AG04449 (cell line): ENCODE results near the gene HMCN2.

Experiments used
- CTCF ChIA-PET: fragments of 350-600 bp; formaldehyde crosslinking; extraction: SDS; loops from one replicate; lab custom pipeline; 2021; ENCODE audit warnings: antibody characterized with exemption; lab: Yijun Ruan, JAX
- POLR2A ChIA-PET: fragments of 400-600, 350-600 bp; formaldehyde crosslinking; extraction: SDS; loops from one replicate; lab custom pipeline; 2020; ENCODE audit warnings: antibody characterized with exemption, inconsistent platforms; lab: Yijun Ruan, JAX
- DNase-seq: peaks from one replicate; pipeline ENCODE4 v3.0.0-alpha.2; 2010; ENCODE audit warnings: low read depth, low spot score
- H3K4me3 ChIP-seq: 2 replicates; pipeline ENCODE4 v1.5.1; 2011; ENCODE audit warnings: low read depth, mild to moderate bottlenecking, control low read depth, low read length
- TF ChIP-seq, protein P1 (sequence below): IDR thresholded peaks from one replicate; pipeline ENCODE4 v1.5.1; 2011; ENCODE audit warnings: mild to moderate bottlenecking, moderate library complexity, low read length, control low read depth, inconsistent platforms; ENCODE audit not compliant: insufficient read depth; ENCODE audit errors: missing control alignments

Gene HMCN2

DNA sequence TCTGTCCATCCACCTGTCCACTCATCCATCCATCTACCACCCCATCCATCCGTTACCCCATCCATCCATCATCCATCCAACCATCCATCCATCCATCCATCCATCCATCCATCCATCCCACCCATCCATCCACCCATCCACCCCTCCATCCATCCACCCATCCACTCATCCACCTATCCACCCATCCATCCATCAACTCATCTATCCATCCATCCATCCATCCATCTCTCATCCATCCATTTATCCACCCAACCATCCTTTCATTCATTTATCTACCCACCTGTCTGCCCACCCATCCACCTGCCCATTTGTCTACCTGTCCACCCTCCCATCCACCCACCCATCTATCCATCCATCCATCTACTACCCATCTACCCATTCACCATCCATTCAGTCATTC is 95.1 kb downstream of the HMCN2 start:
- CTCF ChIA-PET = interaction anchor here (0.6 kb wide), 1 partner anchor 244 kb away, joined by 4 read pairs; no protein-coding TSS in a partner anchor
- no peak overlapping the region for H3K4me3 ChIP-seq
- TF ChIP-seq, protein P1, sequence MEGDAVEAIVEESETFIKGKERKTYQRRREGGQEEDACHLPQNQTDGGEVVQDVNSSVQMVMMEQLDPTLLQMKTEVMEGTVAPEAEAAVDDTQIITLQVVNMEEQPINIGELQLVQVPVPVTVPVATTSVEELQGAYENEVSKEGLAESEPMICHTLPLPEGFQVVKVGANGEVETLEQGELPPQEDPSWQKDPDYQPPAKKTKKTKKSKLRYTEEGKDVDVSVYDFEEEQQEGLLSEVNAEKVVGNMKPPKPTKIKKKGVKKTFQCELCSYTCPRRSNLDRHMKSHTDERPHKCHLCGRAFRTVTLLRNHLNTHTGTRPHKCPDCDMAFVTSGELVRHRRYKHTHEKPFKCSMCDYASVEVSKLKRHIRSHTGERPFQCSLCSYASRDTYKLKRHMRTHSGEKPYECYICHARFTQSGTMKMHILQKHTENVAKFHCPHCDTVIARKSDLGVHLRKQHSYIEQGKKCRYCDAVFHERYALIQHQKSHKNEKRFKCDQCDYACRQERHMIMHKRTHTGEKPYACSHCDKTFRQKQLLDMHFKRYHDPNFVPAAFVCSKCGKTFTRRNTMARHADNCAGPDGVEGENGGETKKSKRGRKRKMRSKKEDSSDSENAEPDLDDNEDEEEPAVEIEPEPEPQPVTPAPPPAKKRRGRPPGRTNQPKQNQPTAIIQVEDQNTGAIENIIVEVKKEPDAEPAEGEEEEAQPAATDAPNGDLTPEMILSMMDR = no peak
- no peak for DNase-seq
- POLR2A ChIA-PET = no interaction called here

DNA sequence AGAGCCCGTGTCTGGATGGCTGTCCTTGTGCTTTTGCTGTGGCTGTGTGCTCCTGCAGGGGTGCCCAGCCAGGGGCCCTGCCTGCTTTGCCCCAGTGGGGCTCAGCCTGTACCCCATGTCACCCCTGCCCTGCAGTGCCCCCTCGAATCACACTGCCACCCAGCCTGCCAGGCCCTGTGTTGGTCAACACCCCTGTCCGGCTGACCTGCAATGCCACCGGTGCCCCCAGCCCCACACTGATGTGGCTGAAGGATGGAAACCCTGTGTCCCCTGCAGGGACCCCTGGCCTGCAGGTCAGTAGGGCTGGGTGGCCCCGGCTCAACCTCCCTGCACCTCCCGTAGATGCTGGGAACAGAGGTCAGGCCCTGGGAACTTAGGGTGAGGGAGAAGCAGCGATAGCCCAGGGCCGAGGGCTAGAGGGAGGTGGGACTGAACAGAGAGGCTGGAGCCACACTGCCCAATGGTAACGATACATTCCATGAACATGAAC is 96.4 kb downstream of the HMCN2 start:
- ChIA-PET POLR2A (no interaction called here), CTCF (no interaction called here)
- DNase-seq = no peak
- TF ChIP-seq, protein P1 = no peak
- no peak overlapping the region for H3K4me3 ChIP-seq

DNA sequence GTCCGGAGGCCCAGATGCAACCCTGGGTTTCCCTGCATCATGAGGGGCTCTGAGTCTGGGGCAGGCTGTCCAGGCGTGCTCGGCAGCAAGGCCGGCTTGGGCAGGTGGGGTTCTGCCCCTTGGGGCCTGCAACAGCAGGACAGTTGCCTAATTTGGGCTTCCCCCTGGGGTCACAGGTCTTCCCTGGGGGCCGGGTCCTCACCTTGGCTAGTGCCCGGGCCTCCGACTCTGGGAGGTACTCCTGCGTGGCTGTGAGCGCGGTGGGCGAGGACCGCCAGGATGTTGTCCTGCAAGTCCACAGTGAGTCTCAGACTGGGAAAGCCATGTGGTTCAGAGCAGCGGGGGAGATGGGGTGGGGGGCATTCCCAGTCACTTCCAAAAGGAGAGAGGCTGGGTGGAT is 97.1 kb downstream of the HMCN2 start:
- POLR2A ChIA-PET = no interaction called here

DNA sequence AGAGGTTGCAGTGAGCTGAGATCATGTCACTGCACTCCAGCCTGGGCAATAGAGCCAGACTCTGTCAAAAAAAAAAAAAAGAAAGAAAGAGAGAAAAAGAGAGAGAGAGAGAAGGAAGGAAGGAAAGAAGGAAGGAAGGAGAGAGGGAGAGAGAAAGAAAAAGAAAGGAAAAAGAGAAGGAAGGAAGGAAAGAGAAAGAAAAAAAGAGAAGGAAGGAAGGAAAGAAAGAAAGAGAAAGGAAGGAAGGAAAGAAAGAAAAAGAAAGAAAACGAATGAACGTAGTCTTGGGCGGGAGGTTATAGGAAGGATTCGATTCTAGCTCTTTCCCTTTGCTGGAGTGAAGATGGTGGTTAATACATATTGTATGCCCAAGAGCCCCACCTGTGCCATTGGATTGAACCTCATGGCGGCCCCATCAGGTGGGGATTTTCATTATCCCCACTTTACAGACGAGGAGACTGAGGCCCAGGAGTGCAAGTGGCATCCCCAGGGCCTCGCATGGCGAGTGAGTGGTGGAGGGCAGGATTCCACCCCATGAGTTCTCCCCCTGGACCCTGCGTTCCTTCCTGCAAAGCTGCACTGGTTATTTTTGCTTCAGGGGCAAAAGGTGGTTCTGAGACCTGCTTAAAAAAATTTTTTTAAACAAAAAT is 98.3 kb downstream of the HMCN2 start:
- ChIA-PET POLR2A (no interaction called here), CTCF (interaction anchor here (0.8 to 1.8 kb wide), 3 partner anchors 12 to 256 kb away, joined by 4 to 5 read pairs (median 4); no protein-coding TSS in a partner anchor)
- TF ChIP-seq, protein P1 = no peak

More for the DNA sequence above, 97.1 kb downstream of the HMCN2 start:
- TF ChIP-seq, protein P1 = no peak
- no peak overlapping the region for H3K4me3 ChIP-seq
- DNase-seq = no peak
- CTCF ChIA-PET = interaction anchor here (0.8 to 1.3 kb wide), 2 partner anchors 119 to 255 kb away, joined by 3 to 4 read pairs; no protein-coding TSS in a partner anchor

DNA sequence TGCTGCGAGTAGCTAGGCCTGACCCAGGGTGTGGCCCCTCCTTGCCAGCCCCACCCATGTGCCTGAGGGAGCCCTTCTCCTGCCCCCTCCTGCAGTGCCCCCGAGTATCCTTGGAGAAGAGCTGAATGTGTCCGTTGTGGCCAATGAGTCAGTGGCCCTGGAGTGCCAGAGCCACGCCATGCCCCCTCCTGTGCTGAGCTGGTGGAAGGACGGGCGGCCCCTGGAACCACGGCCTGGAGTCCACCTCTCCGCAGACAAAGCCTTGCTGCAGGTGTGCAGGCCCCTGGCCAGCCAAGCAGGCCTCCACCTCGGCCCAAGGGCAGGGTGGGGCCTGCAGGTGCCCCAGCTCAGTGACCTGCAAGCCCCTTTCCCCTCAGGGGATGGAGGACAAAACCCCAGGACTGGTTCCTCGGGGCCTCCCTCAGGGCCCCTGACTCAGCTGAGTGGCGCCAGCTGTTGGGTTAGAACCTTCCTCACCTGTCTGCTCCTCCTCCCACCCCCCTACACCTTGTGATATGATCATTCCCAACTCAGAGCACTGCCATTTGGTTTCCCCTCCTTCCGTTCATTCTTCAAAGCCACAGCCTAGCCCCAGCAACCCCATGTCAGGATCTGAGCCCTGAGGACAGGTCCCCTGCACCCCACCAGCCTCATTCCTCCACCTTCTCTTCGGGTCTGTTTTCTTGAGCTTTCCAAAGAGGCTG is 99.2 kb downstream of the HMCN2 start:
- DNase-seq = no peak
- ChIA-PET POLR2A (interaction anchor here (0.6 kb wide), 1 partner anchor 144 kb away, joined by 3 read pairs; no protein-coding TSS in a partner anchor), CTCF (interaction anchor here (0.6 to 1.8 kb wide), 4 partner anchors 11 to 257 kb away, joined by 3 to 5 read pairs (median 4); no protein-coding TSS in a partner anchor)
- no peak overlapping the region for H3K4me3 ChIP-seq
- TF ChIP-seq, protein P1 = no peak

More for the DNA sequence above, 98.3 kb downstream of the HMCN2 start:
- no peak overlapping the region for H3K4me3 ChIP-seq
- no peak for DNase-seq

DNA sequence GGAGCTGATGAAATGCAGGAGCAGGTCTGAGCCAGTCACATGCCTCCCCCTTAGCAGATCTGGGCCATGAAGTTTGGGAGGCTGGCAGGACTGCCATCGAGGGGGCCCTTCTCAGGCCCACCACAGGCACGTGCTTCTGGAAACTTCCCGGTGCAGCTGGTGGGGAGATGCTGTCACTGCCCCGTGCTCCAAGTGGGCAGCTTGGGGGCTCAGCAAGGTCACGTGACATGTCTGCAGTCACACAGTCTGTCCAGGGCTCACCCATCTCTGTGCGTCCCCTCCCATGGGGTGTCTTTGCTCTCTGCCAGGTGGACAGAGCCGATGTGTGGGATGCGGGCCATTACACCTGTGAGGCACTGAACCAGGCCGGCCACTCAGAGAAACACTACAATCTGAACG is 99.8 kb downstream of the HMCN2 start:
- ChIA-PET CTCF (interaction anchor here (1.0 to 1.8 kb wide), 2 partner anchors 14 to 258 kb away, joined by 3 to 5 read pairs; no protein-coding TSS in a partner anchor), POLR2A (no interaction called here)
- no peak for DNase-seq
- TF ChIP-seq, protein P1 = no peak
- H3K4me3 ChIP-seq = no peak overlapping the region
